ENCODE data around the gene STIP1. TPM values are rescaled to one million over a fixed set of nuclear protein-coding genes. Genes with fewer than 3 reads are reported as not detected.

STIP1 gene
- total and polyA plus RNA-seq, 2 donors (not counting 3 experiments of a cell fraction or from before 2014, with no cell fraction given), result 117 to 226 TPM

GRCh38 chr11:64244107-64244506 is 58.1 kb downstream of the STIP1 start:
- Histone ChIP-seq H3K9me1 (replicated peaks; ENCODE audit: control insufficient read depth, extremely low read depth, insufficient read depth, low read length) (no peaks in the 10 kb centered on the region), H2AFZ (ENCODE audit: low read depth, low read length) (no peak overlapping the region), H3K27ac (ENCODE audit: insufficient read depth, low read depth, low read length) (no peak overlapping the region), H3K9ac (replicated peaks; ENCODE audit: extremely low read depth, insufficient read depth, low read length) (no peak overlapping the region), H4K20me1 (replicated peaks; ENCODE audit: control insufficient read depth, extremely low read depth, insufficient read depth, low read length) (no peaks in the 10 kb centered on the region), H3K36me3 (ENCODE audit: control insufficient read depth in 2 of 2, extremely low read depth in 1 of 2, insufficient read depth in 2 of 2, low read length in 2 of 2) (peaks cover 0 to 12% of the 10 kb centered on the region in 2 experiments), H3K79me2 (ENCODE audit: control insufficient read depth, insufficient read depth, low read length) (peaks cover 40% of the 10 kb centered on the region), H3K9me3 (replicated peaks; ENCODE audit: control insufficient read depth, insufficient read depth, low read length) (no peaks in the 10 kb centered on the region), H3K4me1 (ENCODE audit: control insufficient read depth, extremely low read depth, insufficient read depth, low read length) (peaks cover 21% of the 10 kb centered on the region), H3K4me3 (replicated peaks in 1 of 3; ENCODE audit: insufficient read depth in 1 of 3, low read depth in 1 of 3, low read length in 3 of 3) (no peak overlapping the region), H3K4me2 (ENCODE audit: insufficient read depth, low read length) (no peak overlapping the region), H3K27me3 (ENCODE audit: control insufficient read depth in 2 of 2, insufficient read depth in 2 of 2, low read length in 2 of 2) (no peaks in the 10 kb centered on the region)
- BruUV-seq (replicated peaks), result no TSS peak
- ChIA-PET CTCF (interaction anchor here (0.9 to 5.0 kb wide), 6 partner anchors 19 to 59 kb away, joined by 3 to 36 read pairs (median 4); partner anchors contain the start of gene CATSPERZ), POLR2A (no interaction called here)
- FAIRE-seq (no peak), DNase-seq (ENCODE audit: low read depth, low spot score) (no peak)
- intact Hi-C loops (cut with micrococcal nuclease), result loop anchor here (5.0 kb wide), 1 partner anchor 113 kb away; the partner anchor contains the start of gene RPS6KA4
- dilution Hi-C loops (cut with MboI; ENCODE audit: extremely low pct_ligation_motif_present, low sequenced_read_pairs), result no loop called here
- TF ChIP-seq JUN (IDR thresholded peaks at IDR 0.05; ENCODE audit: borderline replicate concordance, insufficient read depth, insufficient read length, low read depth), result no peak
- TF ChIP-seq FOS (IDR thresholded peaks at IDR 0.05; ENCODE audit: borderline replicate concordance, insufficient read depth, low read length), result no peak
- TF ChIP-seq MYC (IDR thresholded peaks at IDR 0.05; ENCODE audit: low read depth, low read length), result no peak
- TF ChIP-seq, protein P1, sequence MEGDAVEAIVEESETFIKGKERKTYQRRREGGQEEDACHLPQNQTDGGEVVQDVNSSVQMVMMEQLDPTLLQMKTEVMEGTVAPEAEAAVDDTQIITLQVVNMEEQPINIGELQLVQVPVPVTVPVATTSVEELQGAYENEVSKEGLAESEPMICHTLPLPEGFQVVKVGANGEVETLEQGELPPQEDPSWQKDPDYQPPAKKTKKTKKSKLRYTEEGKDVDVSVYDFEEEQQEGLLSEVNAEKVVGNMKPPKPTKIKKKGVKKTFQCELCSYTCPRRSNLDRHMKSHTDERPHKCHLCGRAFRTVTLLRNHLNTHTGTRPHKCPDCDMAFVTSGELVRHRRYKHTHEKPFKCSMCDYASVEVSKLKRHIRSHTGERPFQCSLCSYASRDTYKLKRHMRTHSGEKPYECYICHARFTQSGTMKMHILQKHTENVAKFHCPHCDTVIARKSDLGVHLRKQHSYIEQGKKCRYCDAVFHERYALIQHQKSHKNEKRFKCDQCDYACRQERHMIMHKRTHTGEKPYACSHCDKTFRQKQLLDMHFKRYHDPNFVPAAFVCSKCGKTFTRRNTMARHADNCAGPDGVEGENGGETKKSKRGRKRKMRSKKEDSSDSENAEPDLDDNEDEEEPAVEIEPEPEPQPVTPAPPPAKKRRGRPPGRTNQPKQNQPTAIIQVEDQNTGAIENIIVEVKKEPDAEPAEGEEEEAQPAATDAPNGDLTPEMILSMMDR (IDR thresholded peaks at IDR 0.05; ENCODE audit: extremely low read depth in 1 of 2, insufficient read depth in 1 of 2, low read depth in 1 of 2, low read length in 2 of 2), result no peak
- TF ChIP-seq POLR2AphosphoS5 (IDR thresholded peaks at IDR 0.05; ENCODE audit: insufficient read depth, low read depth, low read length), result no peak
- TF ChIP-seq POLR2A (IDR thresholded peaks at IDR 0.05; ENCODE audit: low read depth, low read length), result no peak
- no peak for TF ChIP-seq EZH2 (IDR thresholded peaks at IDR 0.05; ENCODE audit: borderline replicate concordance, low read depth, low read length, severe bottlenecking)
- TF ChIP-seq MAX (IDR thresholded peaks at IDR 0.05; ENCODE audit: insufficient read depth, insufficient read length), result no peak
- no peak for TF ChIP-seq GATA2 (IDR thresholded peaks at IDR 0.05; ENCODE audit: insufficient read depth, insufficient read length, low read depth, low read length)
